ENCODE results near the gene AFF2.

AFF2 gene

GRCh38 chrX:148854306-148854705 is 353.9 kb downstream of the AFF2 start:
- H3K4me3 ChIP-seq (ENCODE audit: low read depth, low read length), result no peak overlapping the region
- TF ChIP-seq CTCF (IDR thresholded peaks at IDR 0.05; ENCODE audit: low read depth, low read length), result no peak

GRCh38 chrX:148856505-148856904 is 356.1 kb downstream of the AFF2 start:
- no peak for TF ChIP-seq CTCF (IDR thresholded peaks at IDR 0.05; ENCODE audit: low read depth, low read length)
- no peak overlapping the region for H3K4me3 ChIP-seq (ENCODE audit: low read depth, low read length)

DNA sequence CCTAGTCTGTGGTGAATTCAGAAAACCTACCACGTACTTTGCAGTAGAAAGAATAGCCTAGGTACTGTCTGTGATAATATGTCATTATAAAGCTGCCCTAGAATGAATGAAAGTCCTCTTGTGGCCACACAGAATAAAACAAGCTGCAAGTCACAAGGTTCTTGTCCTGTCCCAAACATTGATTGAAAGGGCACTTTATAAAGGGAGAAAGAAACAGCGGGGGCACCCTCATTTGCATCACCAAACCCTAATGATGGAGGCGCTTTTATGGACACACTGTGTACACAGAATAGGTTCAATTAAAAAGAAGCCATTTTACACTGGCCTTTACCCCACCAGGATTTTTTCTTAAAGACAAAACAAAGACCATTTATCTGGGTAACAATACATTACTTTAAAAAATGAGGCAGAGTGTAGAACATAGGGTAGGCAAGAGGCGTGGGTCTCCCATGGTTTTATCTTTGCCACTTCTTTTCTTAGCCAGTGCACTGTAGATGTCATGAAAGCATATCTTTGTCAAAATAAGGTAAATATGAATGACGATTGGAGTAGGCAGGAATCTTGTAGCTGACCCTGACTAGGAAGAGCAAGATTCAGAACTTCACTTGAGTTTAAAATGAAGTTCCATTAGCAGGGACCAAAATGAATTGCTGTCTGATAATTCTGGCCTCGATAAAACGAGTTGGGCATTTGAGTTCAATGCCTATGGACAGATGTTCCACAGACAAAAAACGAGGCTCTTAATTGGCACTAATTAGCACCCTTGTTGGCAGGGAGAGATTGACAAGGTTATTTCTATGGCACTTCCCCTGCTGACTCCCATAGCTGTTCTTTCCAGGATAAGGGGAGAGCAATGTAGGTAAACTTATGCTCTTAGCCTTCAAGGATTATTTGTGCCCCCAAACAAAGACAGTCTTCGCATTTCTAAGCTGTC is 365.1 kb downstream of the AFF2 start:
- no peak for TF ChIP-seq CTCF (IDR thresholded peaks at IDR 0.05; ENCODE audit: low read depth, low read length)
- H3K4me3 ChIP-seq (ENCODE audit: low read depth, low read length), result no peak overlapping the region

GRCh38 chrX:148867596-148867995 is 367.2 kb downstream of the AFF2 start:
- no peak overlapping the region for H3K4me3 ChIP-seq (ENCODE audit: low read depth, low read length)
- TF ChIP-seq CTCF (IDR thresholded peaks at IDR 0.05; ENCODE audit: low read depth, low read length), result no peak

DNA sequence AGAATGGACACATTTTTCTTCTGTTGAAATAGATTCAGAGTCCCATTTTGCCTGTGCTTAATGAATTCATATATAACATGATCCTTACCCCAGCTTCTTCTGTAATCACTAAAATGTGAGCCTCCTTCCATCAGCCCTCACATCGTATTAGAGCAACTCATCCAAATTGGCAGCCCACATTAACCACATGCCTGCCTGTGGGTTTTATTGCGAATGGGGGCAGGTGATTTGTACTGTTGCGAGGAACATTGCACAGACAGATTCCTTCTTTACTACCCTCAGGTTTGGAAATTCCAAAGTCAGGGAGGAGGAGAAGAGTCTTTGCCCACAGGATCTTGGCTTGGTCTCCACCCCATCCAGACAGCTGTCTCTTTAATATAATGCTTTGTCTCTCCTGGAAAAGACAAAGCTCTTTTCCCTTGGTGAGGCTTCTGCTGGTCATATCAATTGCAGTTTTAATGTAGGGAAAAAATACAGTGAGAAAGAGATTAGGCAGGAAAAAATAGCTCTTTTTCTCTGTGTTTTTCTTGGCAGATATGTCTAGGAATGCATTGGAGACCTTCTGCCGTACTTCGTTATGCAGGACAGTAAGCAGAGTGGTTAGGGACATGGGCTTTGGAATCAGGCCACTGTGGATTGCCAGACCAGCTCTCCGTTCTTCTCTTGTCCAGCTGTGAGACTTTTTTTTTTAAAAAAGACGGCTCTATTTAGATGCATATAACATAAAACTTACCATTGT is 371.2 kb downstream of the AFF2 start:
- H3K4me3 ChIP-seq (ENCODE audit: low read depth, low read length), result no peak overlapping the region
- no peak for TF ChIP-seq CTCF (IDR thresholded peaks at IDR 0.05; ENCODE audit: low read depth, low read length)

DNA sequence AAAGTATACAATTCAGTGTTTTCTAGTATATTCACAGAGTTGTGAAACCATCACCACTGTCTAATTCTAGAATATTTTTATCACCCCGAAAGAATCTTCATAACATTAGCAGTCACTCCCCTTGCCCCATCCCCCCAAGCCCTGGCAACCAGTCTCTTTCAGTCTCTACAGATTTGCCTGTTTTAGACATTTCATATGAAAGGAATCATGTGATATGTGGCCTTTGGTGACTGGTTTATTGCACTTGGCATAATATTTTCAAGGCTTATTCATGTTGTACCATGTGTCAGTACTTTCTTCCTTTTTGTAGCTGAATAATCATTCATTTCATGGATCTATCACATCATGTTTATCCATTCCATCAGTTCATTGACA is 371.7 kb downstream of the AFF2 start:
- no peak for TF ChIP-seq CTCF (IDR thresholded peaks at IDR 0.05; ENCODE audit: low read depth, low read length)
- no peak overlapping the region for H3K4me3 ChIP-seq (ENCODE audit: low read depth, low read length)

GRCh38 chrX:148872881-148873280 is 372.5 kb downstream of the AFF2 start:
- H3K4me3 ChIP-seq (ENCODE audit: low read depth, low read length), result no peak overlapping the region
- no peak for TF ChIP-seq CTCF (IDR thresholded peaks at IDR 0.05; ENCODE audit: low read depth, low read length)
